BLaER1 treated with 17β-estradiol and CSF1 and Interleukin-3, amounts not matched to agents 10 nM and 100 nM (cell line): Measurements from ENCODE around the gene PRELP.
A peak's percentile ranks its signal among the peaks of the same experiment; 100 is the strongest.

Experiments
- H3K27ac ChIP-seq, 11 experiments: shearing (Covaris generic); formaldehyde crosslinking; 2 replicates each; pipeline ENCODE4 v1.8.1; 2022
- H3K27me3 ChIP-seq, 11 experiments: shearing (Covaris generic); formaldehyde crosslinking; 2 replicates each; pipeline ENCODE4 v1.8.1; 2022
- H3K36me3 ChIP-seq, 11 experiments: shearing (Covaris generic); formaldehyde crosslinking; 2 replicates each; pipeline ENCODE4 v1.8.1; 2022
- H3K4me1 ChIP-seq, 10 experiments: shearing (Covaris generic); formaldehyde crosslinking; 2 replicates each; pipeline ENCODE4 v1.8.1; 2022
- H3K4me2 ChIP-seq, 11 experiments: shearing (Covaris generic); formaldehyde crosslinking; 2 replicates each; pipeline ENCODE4 v1.8.1; 2022
- H3K4me3 ChIP-seq, 10 experiments: shearing (Covaris generic); formaldehyde crosslinking; 2 replicates each; pipeline ENCODE4 v1.8.1; 2022
- H3K9ac ChIP-seq, 11 experiments: shearing (Covaris generic); formaldehyde crosslinking; 2 replicates each; pipeline ENCODE4 v1.8.1; 2022
- H3K9me3 ChIP-seq, 11 experiments: shearing (Covaris generic); formaldehyde crosslinking; replicated peaks in 1 of 11; 2 replicates each; pipeline ENCODE4 v1.8.1; 2022
- H4K20me1 ChIP-seq, 11 experiments: shearing (Covaris generic); formaldehyde crosslinking; 2 replicates each; pipeline ENCODE4 v1.8.1; 2022
- Cebpa-rat ChIP-seq, 11 experiments: shearing (Covaris generic); IDR thresholded peaks; 2 replicates each; pipeline ENCODE4 v1.8.1; 2022

PRELP gene

DNA sequence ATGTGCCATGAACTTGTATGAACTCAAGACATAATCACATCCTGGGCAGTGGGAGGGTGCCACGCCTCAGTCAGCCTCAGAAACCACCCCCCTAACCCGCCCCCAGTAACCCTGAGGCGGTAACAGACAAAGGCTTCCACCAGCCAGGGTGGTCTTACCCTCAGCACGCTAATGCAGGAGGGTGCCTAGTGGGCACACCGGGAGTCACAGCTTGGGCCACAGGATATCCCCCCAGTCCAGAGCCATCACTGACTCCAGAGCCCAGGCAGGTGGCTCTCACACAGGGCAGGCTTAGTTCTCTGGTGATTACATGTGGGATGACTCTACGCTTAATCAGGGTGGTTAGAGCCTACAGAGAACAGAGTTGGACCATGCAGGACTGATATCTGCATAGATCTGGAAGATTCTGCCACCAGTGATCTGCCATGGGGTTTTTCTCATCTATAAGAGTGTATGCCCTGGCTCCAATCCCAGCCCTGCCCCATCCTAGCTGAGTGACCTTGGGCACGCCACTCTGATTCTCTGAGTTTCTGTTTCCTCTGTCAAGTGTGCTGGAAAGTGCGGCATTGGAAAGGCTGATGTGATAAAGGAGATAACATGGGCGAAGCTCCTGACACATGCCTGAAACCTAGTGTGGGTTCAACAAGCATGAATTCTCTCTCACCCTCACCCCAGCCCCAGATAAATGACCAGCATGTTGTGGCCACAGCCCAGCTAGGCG is 45.6 kb downstream of the PRELP start:
- Histone ChIP-seq H3K9me3 (no peaks in the 10 kb centered on the region), H3K9ac (no peak overlapping the region), H3K36me3 (no peaks in the 10 kb centered on the region), H3K4me3 (no peak overlapping the region), H3K27me3 (no peaks in the 10 kb centered on the region), H3K4me2 (no peak overlapping the region), H3K4me1 (peaks cover 17 to 35% (median 24%) of the 10 kb centered on the region in 10 experiments), H3K27ac (no peak overlapping the region), H4K20me1 (no peaks in the 10 kb centered on the region; a peak in 1 of 22 replicates)
- no peak for TF ChIP-seq Cebpa-rat (IDR thresholded peaks at IDR 0.05)

DNA sequence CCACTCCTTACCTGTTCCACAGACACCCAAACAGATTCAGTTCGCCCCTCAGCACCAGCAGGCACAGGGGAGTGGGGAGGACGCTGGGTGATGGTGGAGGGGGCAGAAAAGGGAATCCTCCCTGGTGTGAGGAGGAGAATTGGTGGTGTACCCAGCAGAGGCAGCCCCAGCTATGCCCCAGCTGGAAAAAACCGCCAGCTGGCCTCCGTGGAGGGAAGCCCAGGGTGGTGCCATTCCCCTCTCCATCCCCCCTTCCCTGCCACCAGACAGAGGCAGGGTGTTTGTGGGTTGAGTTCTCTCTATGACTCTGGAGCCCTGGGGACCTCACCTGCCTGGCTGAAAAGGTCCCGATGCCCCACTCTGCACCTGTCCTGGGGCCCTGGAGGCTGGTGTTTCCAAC is 46.2 kb downstream of the PRELP start:
- Histone ChIP-seq H3K27ac (no peak overlapping the region), H3K36me3 (no peaks in the 10 kb centered on the region), H3K4me3 (no peak overlapping the region), H3K4me1 (peaks cover 17 to 40% (median 24%) of the 10 kb centered on the region in 10 experiments), H3K9me3 (no peaks in the 10 kb centered on the region), H4K20me1 (no peaks in the 10 kb centered on the region; a peak in 1 of 22 replicates), H3K4me2 (no peak overlapping the region), H3K27me3 (no peaks in the 10 kb centered on the region), H3K9ac (no peak overlapping the region)
- no peak for TF ChIP-seq Cebpa-rat (IDR thresholded peaks at IDR 0.05)

DNA sequence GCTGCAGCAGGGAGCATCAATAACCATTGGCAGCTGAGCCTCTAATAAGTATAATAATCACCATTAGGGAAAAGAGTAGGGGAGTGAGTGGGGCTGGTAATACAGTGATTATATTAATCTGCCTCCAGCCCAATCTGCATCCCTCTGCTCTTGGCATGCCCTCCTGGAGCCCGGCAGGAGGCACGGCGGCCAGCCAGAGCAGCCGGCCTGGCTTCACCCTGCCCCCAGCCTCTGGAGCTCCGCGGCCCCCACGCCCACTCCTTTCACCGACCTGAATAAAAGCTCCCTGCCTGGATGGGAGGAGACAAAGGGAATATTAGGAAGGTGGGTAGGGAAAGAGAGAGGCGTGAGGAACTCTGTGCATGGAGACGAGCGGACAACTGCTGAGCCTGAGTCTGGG is 46.6 kb downstream of the PRELP start:
- Histone ChIP-seq H4K20me1 (no peaks in the 10 kb centered on the region; a peak in 1 of 22 replicates), H3K4me1 (peaks cover 17 to 42% (median 24%) of the 10 kb centered on the region in 10 experiments), H3K9ac (no peak overlapping the region), H3K4me2 (no peak overlapping the region), H3K4me3 (no peak overlapping the region), H3K27ac (no peak overlapping the region), H3K36me3 (no peaks in the 10 kb centered on the region), H3K9me3 (no peaks in the 10 kb centered on the region), H3K27me3 (no peaks in the 10 kb centered on the region)
- no peak for TF ChIP-seq Cebpa-rat (IDR thresholded peaks at IDR 0.05)

- Histone ChIP-seq H3K4me2 (peak overlapping the region in 8 of 11 experiments; percentile 8 to 76 (median 49); a peak in 8 of 22 replicates), H4K20me1 (no peaks in the 10 kb centered on the region; a peak in 1 of 22 replicates), H3K9ac (peak overlapping the region in 1 of 11 experiments; percentile 54; a peak in 1 of 22 replicates), H3K4me1 (peaks cover 21 to 53% (median 28%) of the 10 kb centered on the region in 10 experiments), H3K27ac (peak overlapping the region in 3 of 11 experiments; percentile 30 to 60 (median 59); a peak in 5 of 22 replicates), H3K36me3 (no peaks in the 10 kb centered on the region), H3K9me3 (no peaks in the 10 kb centered on the region), H3K4me3 (no peak overlapping the region), H3K27me3 (no peaks in the 10 kb centered on the region)
- no peak for TF ChIP-seq Cebpa-rat (IDR thresholded peaks at IDR 0.05)
Observed at GRCh38 chr1:203523667-203524066, 48.1 kb downstream of the PRELP start.

DNA sequence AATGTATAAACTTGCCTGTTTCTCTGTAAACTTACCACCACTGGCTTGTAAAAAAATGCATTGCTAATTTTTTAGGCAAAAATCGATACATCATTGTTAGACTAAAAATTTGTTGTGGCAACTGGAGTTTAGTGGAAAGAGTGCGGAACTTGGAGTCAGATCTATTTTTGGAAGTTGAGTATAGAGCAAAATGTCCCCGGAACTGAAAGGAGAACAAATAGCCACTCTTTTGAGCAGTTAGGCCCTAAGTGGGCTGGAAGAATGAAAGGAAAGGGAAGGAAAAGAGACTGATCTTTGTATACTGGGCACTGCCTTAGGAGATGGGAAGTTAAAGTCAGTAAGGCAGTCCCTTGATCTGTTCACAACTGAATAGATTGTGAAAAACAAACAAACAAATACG is 48.5 kb downstream of the PRELP start:
- TF ChIP-seq Cebpa-rat (IDR thresholded peaks at IDR 0.05) = no peak
- Histone ChIP-seq H3K4me3 (no peak overlapping the region), H3K27me3 (no peaks in the 10 kb centered on the region), H3K4me2 (peak overlapping the region; percentile 8 to 76 (median 50); a peak in 18 of 22 replicates), H4K20me1 (no peaks in the 10 kb centered on the region; a peak in 1 of 22 replicates), H3K4me1 (peaks cover 26 to 58% (median 33%) of the 10 kb centered on the region in 10 experiments), H3K9ac (peak overlapping the region in 2 of 11 experiments; percentile 18 to 54; a peak in 3 of 22 replicates), H3K27ac (peak overlapping the region in 4 of 11 experiments; percentile 12 to 60 (median 44); a peak in 5 of 22 replicates), H3K36me3 (no peaks in the 10 kb centered on the region), H3K9me3 (no peaks in the 10 kb centered on the region)

GRCh38 chr1:203524824-203525223 is 49.2 kb downstream of the PRELP start:
- Histone ChIP-seq H3K36me3 (no peaks in the 10 kb centered on the region), H3K4me2 (peak overlapping the region; percentile 8 to 76 (median 50); a peak in 19 of 22 replicates), H3K9ac (peak overlapping the region in 2 of 11 experiments; percentile 18 to 54; a peak in 2 of 22 replicates), H4K20me1 (no peaks in the 10 kb centered on the region), H3K9me3 (no peaks in the 10 kb centered on the region), H3K4me1 (peaks cover 30 to 63% (median 38%) of the 10 kb centered on the region in 10 experiments), H3K27me3 (no peaks in the 10 kb centered on the region), H3K27ac (peak overlapping the region in 3 of 11 experiments; percentile 30 to 60 (median 59); a peak in 5 of 22 replicates), H3K4me3 (no peak overlapping the region)
- TF ChIP-seq Cebpa-rat (IDR thresholded peaks at IDR 0.05) = no peak

DNA sequence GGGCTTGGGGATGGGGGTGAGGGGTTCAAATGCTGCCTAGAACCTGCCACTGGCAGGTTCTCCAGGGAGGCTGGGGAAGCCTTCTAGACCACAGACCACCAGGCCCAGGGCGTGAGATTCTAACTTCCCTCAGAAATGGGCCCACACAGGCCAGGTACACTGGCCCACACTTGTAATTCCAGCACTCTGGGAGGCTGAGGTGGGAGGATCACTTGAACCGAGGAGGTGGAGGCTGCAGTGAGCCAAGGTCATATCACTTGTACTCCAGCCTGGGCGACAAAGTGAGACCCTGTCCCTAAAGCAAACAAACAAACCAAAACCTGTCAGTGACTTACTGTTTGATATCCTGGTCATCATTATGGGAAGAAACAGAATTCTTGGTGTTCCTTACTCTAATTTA is 50.1 kb downstream of the PRELP start:
- Histone ChIP-seq H3K27me3 (no peaks in the 10 kb centered on the region), H3K9ac (no peak overlapping the region), H3K27ac (0 out of 22 replicates have a peak overlapping the region, but pooled peaks of 1 of the 11 experiments have one; percentile 60), H3K4me2 (peak overlapping the region in 4 of 11 experiments; percentile 17 to 50 (median 41); a peak in 6 of 22 replicates), H4K20me1 (no peaks in the 10 kb centered on the region), H3K4me3 (no peak overlapping the region), H3K9me3 (no peaks in the 10 kb centered on the region), H3K4me1 (peaks cover 30 to 58% (median 38%) of the 10 kb centered on the region in 10 experiments), H3K36me3 (no peaks in the 10 kb centered on the region)
- no peak for TF ChIP-seq Cebpa-rat (IDR thresholded peaks at IDR 0.05)

DNA sequence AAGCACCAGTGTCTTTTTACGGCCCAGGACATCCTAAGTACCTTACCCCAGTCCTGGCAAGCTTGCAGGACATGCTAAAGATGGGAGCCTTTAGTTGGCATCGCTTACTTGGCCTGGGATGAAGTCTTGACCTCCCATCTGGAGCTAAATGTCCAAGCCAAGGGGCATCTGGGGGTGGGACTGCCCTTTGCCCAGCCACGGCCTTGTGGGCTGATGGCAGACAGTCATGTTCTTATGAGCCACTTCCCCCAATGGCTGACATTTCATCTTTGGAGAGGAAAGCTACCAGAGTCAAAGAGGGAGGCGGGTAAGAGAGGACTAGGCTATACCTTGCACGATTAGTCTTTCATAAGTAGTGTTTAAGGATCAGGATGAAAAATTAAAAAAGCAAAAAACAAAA is 50.5 kb downstream of the PRELP start:
- Histone ChIP-seq H3K9me3 (no peaks in the 10 kb centered on the region), H3K36me3 (no peaks in the 10 kb centered on the region), H3K4me3 (no peak overlapping the region), H3K9ac (no peak overlapping the region), H3K4me2 (peak overlapping the region in 2 of 11 experiments; percentile 17 to 50; a peak in 2 of 22 replicates), H3K27ac (no peak overlapping the region), H4K20me1 (no peaks in the 10 kb centered on the region), H3K4me1 (peaks cover 30 to 56% (median 38%) of the 10 kb centered on the region in 10 experiments), H3K27me3 (no peaks in the 10 kb centered on the region)
- no peak for TF ChIP-seq Cebpa-rat (IDR thresholded peaks at IDR 0.05)

DNA sequence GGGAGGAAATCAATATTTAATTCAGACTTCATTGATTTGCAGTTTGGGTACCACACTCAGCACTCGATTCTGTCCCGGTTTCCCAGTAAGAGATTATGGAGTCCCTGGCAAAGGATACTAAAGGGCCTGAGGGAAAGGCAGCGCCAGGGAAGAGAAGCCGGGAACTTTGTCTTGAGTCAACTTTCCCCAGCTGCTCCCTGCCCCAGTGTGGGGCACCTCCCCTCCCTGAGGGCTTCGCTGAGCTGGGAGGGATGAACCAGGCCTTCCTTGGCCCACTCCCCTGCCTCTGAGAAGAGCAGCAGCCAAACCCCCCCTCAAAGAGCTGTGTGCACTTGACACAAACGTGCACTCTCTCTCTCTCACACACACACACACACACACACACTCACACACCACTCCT is 51.0 kb downstream of the PRELP start:
- no peak overlapping the region for H3K27ac ChIP-seq

More for the DNA sequence above, 51.0 kb downstream of the PRELP start:
- no peaks in the 10 kb centered on the region for H3K36me3 ChIP-seq
- H3K27me3 ChIP-seq = no peaks in the 10 kb centered on the region
- no peak overlapping the region for H3K4me3 ChIP-seq
- no peak for TF ChIP-seq Cebpa-rat (IDR thresholded peaks at IDR 0.05)
- peaks cover 30 to 56% (median 38%) of the 10 kb centered on the region in 10 experiments for H3K4me1 ChIP-seq
- no peaks in the 10 kb centered on the region for H3K9me3 ChIP-seq
- no peak overlapping the region for H3K9ac ChIP-seq
- H4K20me1 ChIP-seq = no peaks in the 10 kb centered on the region
- 0 out of 22 replicates have a peak overlapping the region, but pooled peaks of 1 of the 11 experiments have one; percentile 50 for H3K4me2 ChIP-seq
